Measurements from ENCODE around the gene LRFN3.
"Not testable (repeated sequence)": the region's sequence is repeated elsewhere in the genome, so short reads cannot be mapped to it uniquely, and the experiment has no call there.

The LRFN3 gene

DNA sequence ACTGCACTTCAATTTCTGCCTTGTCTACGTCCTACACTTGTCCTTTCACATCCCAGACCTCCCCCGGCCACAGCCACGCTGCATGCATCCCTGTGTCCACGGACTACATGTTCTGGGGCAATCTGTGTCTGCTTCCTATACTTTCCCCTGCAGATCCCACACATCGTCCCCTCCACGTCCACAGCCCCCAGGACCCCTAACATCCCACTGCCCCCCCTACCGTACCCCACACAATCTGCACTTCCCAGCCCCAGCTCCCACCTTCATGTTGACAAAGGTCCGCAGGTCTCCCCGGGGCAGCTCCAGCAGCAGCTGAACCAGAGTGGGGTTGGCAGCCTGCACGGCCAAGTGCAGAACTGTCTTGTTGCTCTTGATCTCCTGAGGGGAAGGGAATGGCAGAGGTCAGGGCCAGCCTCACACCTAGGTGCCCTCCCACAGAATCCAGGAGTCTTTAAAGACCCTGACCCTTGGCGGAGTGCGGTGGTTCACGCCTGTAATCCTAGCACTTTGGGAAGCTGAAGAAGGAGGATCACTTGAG lies 46.0 kb upstream of the LRFN3 start:
- Histone ChIP-seq H3K27ac (no peak overlapping the region), H3K9me3 (no peaks in the 10 kb centered on the region), H3K4me3 (no peak overlapping the region), H3K4me1 (no peaks in the 10 kb centered on the region), H3K36me3 (peaks cover 34 to 84% (median 56%) of the 10 kb centered on the region in 3 donors), H3K27me3 (no peaks in the 10 kb centered on the region)
- DNase-seq: no peak
- TF ChIP-seq, protein P1, sequence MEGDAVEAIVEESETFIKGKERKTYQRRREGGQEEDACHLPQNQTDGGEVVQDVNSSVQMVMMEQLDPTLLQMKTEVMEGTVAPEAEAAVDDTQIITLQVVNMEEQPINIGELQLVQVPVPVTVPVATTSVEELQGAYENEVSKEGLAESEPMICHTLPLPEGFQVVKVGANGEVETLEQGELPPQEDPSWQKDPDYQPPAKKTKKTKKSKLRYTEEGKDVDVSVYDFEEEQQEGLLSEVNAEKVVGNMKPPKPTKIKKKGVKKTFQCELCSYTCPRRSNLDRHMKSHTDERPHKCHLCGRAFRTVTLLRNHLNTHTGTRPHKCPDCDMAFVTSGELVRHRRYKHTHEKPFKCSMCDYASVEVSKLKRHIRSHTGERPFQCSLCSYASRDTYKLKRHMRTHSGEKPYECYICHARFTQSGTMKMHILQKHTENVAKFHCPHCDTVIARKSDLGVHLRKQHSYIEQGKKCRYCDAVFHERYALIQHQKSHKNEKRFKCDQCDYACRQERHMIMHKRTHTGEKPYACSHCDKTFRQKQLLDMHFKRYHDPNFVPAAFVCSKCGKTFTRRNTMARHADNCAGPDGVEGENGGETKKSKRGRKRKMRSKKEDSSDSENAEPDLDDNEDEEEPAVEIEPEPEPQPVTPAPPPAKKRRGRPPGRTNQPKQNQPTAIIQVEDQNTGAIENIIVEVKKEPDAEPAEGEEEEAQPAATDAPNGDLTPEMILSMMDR (IDR thresholded peaks at IDR 0.05): no peak
- intact Hi-C loops (cut with DNase I; ENCODE audit: low total_unique reads): no loop called here

DNA sequence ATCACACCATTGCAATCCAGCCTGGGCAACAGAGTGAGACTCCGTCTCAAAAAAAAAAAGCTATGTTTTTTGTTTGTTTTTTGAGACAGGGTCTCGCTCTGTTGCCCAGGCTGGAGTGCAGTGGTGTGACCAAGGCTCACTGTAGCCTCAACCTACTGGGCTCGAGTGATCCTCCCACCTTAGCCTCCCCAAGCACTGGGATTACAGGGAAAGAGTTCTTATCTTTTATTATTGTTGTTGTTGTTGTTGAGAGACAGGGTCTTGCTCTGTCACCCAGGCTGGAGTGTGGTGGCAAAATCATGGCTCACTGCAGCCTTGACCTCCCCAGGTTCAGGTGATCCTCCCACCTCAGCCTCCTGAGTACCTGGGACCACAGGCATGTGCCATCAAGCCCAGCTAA lies 44.4 kb upstream of the LRFN3 start:
- DNase-seq; H3K27ac ChIP-seq; H3K27me3 ChIP-seq; H3K9me3 ChIP-seq; H3K4me3 ChIP-seq; intact Hi-C loops (cut with DNase I; ENCODE audit: low total_unique reads); H3K4me1 ChIP-seq: not testable (repeated sequence)
- peaks cover 34 to 97% (median 72%) of the 10 kb centered on the region in 3 donors for H3K36me3 ChIP-seq

DNA sequence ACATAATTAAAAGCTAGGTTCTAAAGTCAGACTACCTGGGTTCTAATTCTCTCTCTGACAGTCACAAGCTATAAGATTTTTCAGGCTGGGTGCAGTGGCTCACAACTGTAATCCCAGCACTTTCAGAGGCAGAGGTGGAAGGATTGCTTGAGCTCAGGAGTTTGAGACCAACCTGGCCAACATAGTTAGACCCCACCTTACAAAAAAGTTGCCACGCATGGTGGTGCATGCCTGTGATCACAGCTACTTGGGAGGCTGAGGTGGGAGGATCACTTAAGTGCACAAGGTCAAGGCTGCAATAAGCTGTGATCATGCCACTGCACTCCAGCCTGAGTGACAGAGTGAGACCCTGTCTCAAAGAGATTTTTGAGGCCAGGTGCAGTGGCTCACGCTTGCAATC lies 41.8 kb upstream of the LRFN3 start:
- intact Hi-C loops (cut with DNase I; ENCODE audit: low total_unique reads): no loop called here
- TF ChIP-seq, protein P1 (IDR thresholded peaks at IDR 0.05): no peak
- H3K4me3 ChIP-seq: no peak overlapping the region
- DNase-seq: no peak
- H3K27ac ChIP-seq: no peak overlapping the region
- H3K27me3 ChIP-seq: no peaks in the 10 kb centered on the region
- H3K36me3 ChIP-seq: peaks cover 18 to 75% (median 54%) of the 10 kb centered on the region in 3 donors
- H3K9me3 ChIP-seq: no peaks in the 10 kb centered on the region
- H3K4me1 ChIP-seq: peaks cover 0 to 15% (median 10%) of the 10 kb centered on the region in 4 donors

DNA sequence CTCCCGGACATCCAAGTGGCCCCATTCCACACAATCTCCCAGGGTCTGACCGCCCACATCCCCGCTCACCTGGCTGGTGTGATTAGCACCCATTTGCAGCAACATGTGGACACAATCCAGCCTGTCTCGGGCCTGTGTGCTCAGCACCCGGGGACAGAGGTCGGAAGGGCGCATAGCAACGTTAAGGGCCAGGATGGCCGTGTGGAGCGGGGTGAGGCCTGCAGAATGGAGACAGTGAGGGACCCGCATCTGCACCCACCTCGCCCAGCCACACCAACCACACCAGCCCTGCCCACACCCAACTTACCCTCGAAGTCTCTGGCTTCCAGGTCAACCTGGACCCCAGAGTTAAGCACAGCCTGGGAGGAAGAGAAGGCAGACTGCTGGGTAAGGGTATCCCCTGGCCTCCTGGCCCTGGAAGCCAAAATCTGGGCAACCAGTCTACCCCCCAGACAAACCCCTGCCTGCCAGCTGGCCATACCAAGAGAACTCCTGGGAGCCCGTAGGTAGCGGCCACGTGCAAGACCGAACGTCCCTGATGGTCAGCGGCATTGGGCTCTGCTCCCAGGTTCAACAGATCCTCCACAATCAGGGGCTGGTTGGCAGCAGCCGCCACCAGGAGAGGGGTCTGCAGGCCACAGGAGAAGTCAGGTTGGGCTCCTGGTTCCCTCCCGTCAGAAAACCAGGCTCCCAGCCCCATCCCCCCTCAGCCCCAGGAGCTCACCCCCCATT lies 40.1 kb upstream of the LRFN3 start:
- Histone ChIP-seq H3K4me1 (peaks cover 0 to 20% (median 11%) of the 10 kb centered on the region in 4 donors), H3K9me3 (no peaks in the 10 kb centered on the region), H3K27me3 (no peaks in the 10 kb centered on the region), H3K36me3 (peaks cover under 1 to 58% (median 38%) of the 10 kb centered on the region in 3 donors), H3K4me3 (no peak overlapping the region), H3K27ac (no peak overlapping the region)
- TF ChIP-seq, protein P1 (IDR thresholded peaks at IDR 0.05): no peak
- intact Hi-C loops (cut with DNase I; ENCODE audit: low total_unique reads): no loop called here
- DNase-seq: no peak

DNA sequence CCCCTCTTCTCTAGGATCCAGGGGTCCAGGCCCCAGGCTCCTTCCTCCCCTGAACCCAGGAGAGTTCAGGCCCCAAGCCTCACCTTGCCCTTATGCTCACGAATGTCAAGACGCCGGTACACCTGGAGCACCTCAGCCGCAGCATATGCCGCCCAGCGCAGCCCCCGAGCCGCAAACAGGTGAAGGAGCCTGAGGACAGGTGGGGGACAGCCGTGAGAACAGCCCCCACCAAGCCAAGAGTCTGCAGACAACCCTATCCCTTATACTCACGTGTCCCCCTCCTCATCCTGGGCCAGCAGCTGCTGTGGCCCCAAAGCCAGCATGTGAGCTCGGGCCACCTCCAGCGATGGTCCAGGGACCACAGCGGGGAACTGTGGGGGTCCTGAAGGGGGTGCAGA lies 39.5 kb upstream of the LRFN3 start:
- no peaks in the 10 kb centered on the region for H3K9me3 ChIP-seq
- DNase-seq: no peak
- no peak overlapping the region for H3K4me3 ChIP-seq
- intact Hi-C loops (cut with DNase I; ENCODE audit: low total_unique reads): no loop called here
- H3K36me3 ChIP-seq: peaks cover 0 to 55% (median 38%) of the 10 kb centered on the region in 3 donors
- H3K4me1 ChIP-seq: peaks cover 0 to 20% (median 13%) of the 10 kb centered on the region in 4 donors
- H3K27me3 ChIP-seq: no peaks in the 10 kb centered on the region
- TF ChIP-seq, protein P1 (IDR thresholded peaks at IDR 0.05): no peak
- no peak overlapping the region for H3K27ac ChIP-seq

DNA sequence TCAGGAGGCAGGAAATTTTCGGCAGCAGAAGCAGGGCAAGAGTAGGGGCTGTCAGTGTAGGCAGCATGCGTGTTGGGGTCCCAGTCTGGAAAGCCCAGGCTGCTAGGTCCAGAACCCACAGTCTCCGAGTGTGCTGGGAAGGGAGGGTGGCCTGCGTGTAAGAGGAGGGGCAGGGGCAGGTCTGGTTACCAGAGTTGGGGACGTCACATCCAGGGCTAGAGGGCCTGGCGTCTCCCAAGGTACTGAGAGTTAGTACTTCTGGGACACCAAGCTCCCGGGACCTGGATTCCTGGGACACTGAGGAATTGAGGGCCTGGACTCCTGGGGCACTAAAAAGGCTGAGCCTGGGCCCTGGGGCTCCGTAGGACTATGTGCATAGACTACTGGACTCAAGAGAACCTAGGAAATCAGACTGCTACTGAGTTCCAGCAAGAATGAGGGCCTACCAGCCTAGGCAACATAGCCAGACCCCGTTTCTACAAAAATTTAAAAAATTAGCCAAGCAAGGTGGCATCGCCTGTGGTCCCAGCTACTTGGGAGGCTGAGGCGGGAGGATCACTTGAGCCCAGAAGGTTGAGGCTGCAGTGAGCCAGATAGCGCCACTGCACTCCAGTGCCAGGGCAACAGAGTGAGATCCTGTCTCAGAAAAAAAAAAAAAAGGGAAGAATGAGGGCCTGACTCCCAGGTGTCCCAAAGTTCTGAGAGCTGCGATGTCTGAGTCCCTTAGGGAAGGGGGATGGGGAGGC lies 38.3 kb upstream of the LRFN3 start:
- DNase-seq: no peak
- Histone ChIP-seq H3K4me1 (peaks cover 0 to 20% (median 13%) of the 10 kb centered on the region in 4 donors), H3K4me3 (peak overlapping the region; percentile 60 to 85), H3K27me3 (no peaks in the 10 kb centered on the region), H3K36me3 (peaks cover 0 to 43% (median 36%) of the 10 kb centered on the region in 3 donors), H3K27ac (peak overlapping the region in 1 of 2 donors; percentile 72), H3K9me3 (no peaks in the 10 kb centered on the region)
- intact Hi-C loops (cut with DNase I; ENCODE audit: low total_unique reads): no loop called here
- TF ChIP-seq, protein P1 (IDR thresholded peaks at IDR 0.05): no peak
